Stimulated activated memory B cell treated with anti-CD40 and anti-IgM and Interleukin-4, amounts not matched to agents 10 μg/mL and 1 μg/mL and 100 μg/mL, for 72 hours (primary cell): ENCODE measurements around the gene RALGAPB.

ENCODE experiments used
- ATAC-seq: fragments of 150-1000 bp; cut with Tn5 transposase; 2 replicates; pipeline ENCODE4 v1.10.0; 2021
- H3K27ac Mint-ChIP-seq: one replicate; pipeline ENCODE4 v1.8.0; 2022; ENCODE audit warnings: mild to moderate bottlenecking, mixed read lengths
- H3K27me3 Mint-ChIP-seq: one replicate; pipeline ENCODE4 v1.8.0; 2022; ENCODE audit warnings: mixed read lengths
- H3K36me3 Mint-ChIP-seq: one replicate; pipeline ENCODE4 v1.8.0; 2022; ENCODE audit warnings: mixed read lengths
- H3K4me1 Mint-ChIP-seq: one replicate; pipeline ENCODE4 v1.8.0; 2022; ENCODE audit warnings: mixed read lengths
- H3K4me3 Mint-ChIP-seq: one replicate; pipeline ENCODE4 v1.8.0; 2022; ENCODE audit warnings: mild to moderate bottlenecking, moderate library complexity, mixed read lengths
- H3K9me3 Mint-ChIP-seq: one replicate; pipeline ENCODE4 v1.8.0; 2022; ENCODE audit warnings: mixed read lengths

The RALGAPB gene

DNA sequence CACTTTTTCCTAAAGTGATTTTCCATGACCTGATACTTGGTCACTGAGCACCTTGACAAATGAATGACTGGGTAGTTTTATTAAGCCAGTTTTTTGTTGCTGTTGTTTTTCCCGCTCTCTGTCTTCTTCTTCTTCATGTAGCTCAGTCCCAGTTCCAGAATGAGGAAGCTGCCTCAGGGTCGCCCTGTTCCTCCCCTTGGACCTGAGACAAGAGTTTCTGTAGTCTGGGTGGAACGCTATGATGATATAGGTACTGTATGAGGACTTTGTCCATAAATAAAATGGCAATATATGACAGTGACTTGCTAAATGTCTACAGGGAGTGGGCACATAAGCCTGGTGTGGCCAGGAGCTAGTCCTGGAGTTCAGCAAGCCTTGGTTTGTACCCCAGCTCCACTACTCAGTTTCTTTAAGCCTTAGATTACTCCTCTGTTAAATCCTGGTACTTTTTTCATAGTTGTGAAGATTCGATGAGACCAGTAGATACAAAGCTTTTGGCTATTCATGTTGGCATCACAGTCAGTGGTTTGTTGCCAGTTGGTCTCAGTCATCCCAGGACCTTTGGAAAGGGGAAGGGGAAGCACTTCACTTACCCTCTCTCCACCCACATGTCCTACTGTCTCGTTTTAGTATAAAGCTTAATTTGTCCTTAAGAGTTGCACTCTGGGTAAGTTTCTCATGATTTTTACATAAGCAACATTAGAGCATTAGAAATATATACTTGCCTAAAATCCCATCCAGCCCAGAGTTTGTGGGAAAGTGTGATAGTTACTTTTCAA, 97.3 kb downstream of the RALGAPB start:
- Mint-ChIP-seq H3K4me1 (no peaks in the 10 kb centered on the region), H3K27me3 (no peaks in the 10 kb centered on the region), H3K27ac (no peak overlapping the region), H3K9me3 (no peaks in the 10 kb centered on the region), H3K4me3 (no peak overlapping the region), H3K36me3 (peaks cover 43% of the 10 kb centered on the region)
- no peak for ATAC-seq

DNA sequence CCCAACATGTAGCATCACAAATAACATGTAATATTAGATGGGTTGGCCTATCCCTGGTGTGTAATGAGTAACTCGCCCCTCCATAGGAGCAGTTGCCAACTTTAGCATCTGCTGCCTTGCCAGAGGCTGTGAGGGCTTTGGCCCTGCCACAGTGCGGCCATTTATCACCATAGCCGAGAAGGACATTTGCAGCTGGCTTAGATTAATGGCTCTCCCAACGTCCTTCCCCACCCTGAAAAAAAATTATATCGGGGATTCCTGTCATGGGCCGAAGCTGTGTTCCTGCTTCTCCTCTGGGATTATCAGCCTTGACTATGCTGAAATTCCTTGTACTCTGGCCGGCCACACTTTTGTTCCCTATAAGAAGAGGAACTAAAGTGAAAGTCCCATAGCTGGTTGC, 100.8 kb downstream of the RALGAPB start:
- Mint-ChIP-seq H3K27me3 (no peaks in the 10 kb centered on the region), H3K36me3 (peaks cover 42% of the 10 kb centered on the region), H3K9me3 (no peaks in the 10 kb centered on the region), H3K4me1 (no peaks in the 10 kb centered on the region), H3K27ac (no peak overlapping the region), H3K4me3 (no peak overlapping the region)
- no peak for ATAC-seq

DNA sequence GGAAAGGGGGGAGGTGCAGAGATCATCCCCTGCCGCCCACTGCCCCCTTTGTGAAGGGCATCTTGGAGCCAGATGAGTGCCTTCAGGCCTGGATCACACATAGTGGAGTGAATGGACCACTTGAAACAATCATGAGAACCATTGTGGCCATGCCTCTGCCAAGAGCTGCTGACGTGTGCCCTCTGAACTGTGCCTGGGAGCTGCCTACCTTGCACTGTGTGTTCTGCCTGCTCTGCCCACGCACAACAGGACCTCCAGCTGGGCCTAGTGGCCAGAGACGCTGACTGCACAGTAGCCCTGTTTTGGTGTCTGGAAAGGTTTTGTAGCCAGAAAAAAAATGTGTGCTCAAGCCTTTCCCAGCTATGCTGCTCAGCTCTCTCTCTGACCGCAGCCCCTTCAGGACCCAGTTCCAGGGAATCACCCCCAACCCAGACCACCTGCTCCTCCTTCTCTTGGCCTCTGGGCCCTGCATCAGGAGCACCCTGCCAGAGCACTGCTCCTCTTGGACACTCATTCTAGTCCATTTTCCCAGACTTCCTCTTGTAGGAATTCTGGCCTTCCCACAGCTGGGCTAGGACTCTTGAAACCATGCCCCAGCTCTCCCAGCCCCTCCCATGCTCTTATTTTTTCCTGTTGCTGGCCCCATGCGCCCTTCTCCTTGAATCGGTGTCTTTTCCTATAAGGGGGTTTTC, 106.7 kb downstream of the RALGAPB start:
- Mint-ChIP-seq H3K36me3 (peaks cover 19% of the 10 kb centered on the region), H3K4me1 (no peaks in the 10 kb centered on the region), H3K9me3 (no peaks in the 10 kb centered on the region), H3K27ac (no peak overlapping the region), H3K4me3 (no peak overlapping the region), H3K27me3 (no peaks in the 10 kb centered on the region)
- ATAC-seq, result no peak

DNA sequence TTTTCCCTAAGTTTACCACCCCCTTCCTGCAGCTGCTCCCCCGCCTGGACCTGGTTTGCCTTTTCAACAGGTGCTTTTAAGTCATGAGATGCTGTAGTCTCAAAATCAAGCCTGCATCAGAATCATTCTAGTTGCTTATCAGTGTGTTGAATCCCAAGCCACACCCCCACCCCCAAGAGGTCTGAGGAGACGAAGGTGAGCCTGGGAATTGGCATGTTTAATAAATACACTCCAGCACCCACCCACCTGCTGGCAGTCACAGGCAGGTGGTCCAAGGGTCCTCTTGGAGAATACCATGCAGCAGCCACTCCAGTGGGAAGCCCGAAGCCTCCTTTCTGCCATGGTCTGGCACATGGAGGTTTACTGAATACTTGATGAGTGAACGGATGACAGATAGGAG, 107.3 kb downstream of the RALGAPB start:
- H3K9me3 Mint-ChIP-seq, result no peaks in the 10 kb centered on the region
- no peaks in the 10 kb centered on the region for H3K4me1 Mint-ChIP-seq
- H3K4me3 Mint-ChIP-seq, result no peak overlapping the region
- no peak for ATAC-seq
- H3K36me3 Mint-ChIP-seq, result peaks cover 13% of the 10 kb centered on the region
- no peak overlapping the region for H3K27ac Mint-ChIP-seq
- H3K27me3 Mint-ChIP-seq, result no peaks in the 10 kb centered on the region

DNA sequence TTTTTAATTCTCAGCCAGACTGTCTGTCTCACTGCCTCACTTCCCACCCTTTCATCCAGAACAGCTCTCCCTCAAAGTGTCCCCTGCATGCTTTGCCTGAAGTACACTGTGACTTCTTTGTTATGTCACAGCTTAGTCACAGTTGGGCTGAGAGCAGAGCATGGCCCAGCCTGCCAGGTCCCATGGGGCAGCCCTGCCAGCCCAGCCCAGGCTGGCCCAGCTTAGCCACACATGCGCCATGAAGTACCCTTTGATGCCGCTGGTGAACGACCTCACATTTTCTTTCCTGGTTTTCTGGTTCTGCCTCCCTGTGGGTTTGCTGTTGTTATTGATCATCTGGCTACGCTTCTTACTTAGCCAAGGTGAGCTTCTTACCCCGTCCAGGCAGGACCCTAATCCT, 108.4 kb downstream of the RALGAPB start, which contains the start of gene ADIG:
Gene ADIG, plus strand, starts transcription at position 185 of the 400 bp plus-strand sequence. Its CDS starts 54 bp downstream, at position 239.
- ATAC-seq, result no peak
- H3K4me3 Mint-ChIP-seq, result no peak within 1 kb of the TSS
- no peaks in the 10 kb centered on the region for H3K4me1 Mint-ChIP-seq
- H3K27ac Mint-ChIP-seq, result no peak within 1 kb of the TSS
- no peaks in the 10 kb centered on the region for H3K9me3 Mint-ChIP-seq
- peaks cover 9% of the 10 kb centered on the region for H3K36me3 Mint-ChIP-seq
- no peaks in the 10 kb centered on the region for H3K27me3 Mint-ChIP-seq

DNA sequence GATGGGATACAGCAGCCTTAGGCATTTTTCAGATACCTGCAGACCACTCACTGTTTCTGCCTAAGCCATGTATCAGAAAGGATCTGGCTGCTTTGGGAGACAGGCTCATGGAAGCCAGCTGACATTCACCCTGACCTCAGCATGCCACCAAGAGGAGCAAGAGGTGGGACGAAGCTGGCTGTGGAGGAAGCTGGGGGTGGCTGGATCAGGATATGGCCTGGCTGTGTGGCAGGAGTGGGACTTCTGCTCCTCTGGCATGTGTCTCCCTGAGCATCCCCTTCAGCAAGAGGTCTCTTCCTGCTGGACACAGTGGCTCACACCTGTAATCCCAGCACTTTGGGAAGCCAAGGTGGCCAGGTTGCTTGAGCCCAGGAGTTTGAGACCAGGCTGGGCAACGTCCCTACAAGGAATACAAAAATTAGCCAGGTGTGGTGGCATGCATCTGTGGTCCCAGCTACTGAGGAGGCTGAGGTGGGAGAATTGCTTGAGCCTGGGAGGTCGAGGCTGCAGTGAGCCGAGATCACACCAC, 109.3 kb downstream of the RALGAPB start:
- no peaks in the 10 kb centered on the region for H3K9me3 Mint-ChIP-seq
- H3K27me3 Mint-ChIP-seq, result peaks cover 2% of the 10 kb centered on the region
- ATAC-seq, result no peak
- H3K36me3 Mint-ChIP-seq, result peaks cover 2% of the 10 kb centered on the region
- no peak overlapping the region for H3K4me3 Mint-ChIP-seq
- H3K27ac Mint-ChIP-seq, result no peak overlapping the region
- no peaks in the 10 kb centered on the region for H3K4me1 Mint-ChIP-seq

DNA sequence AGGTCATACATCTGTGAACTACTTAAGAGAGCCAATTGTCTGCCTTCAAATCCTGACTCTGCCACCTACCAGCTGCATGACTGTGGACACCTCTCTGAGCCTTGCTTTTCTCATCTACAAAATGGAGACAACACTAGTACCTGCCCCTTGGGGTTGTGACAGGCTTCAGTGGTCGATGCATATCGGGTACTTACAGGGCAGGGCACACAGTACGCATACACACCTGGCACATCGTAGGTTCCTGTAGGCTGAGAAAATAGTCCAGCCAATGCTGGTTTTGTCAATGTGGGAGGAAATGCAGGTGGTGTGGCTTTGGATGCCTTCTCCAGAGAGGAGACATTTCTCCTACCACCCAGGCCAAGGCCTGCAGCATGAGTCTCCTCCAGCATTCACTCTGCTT, 110.7 kb downstream of the RALGAPB start:
- ATAC-seq, result no peak
- Mint-ChIP-seq H3K4me3 (no peak overlapping the region), H3K27ac (no peak overlapping the region), H3K36me3 (no peaks in the 10 kb centered on the region), H3K27me3 (peaks cover 15% of the 10 kb centered on the region), H3K4me1 (no peaks in the 10 kb centered on the region), H3K9me3 (no peaks in the 10 kb centered on the region)

DNA sequence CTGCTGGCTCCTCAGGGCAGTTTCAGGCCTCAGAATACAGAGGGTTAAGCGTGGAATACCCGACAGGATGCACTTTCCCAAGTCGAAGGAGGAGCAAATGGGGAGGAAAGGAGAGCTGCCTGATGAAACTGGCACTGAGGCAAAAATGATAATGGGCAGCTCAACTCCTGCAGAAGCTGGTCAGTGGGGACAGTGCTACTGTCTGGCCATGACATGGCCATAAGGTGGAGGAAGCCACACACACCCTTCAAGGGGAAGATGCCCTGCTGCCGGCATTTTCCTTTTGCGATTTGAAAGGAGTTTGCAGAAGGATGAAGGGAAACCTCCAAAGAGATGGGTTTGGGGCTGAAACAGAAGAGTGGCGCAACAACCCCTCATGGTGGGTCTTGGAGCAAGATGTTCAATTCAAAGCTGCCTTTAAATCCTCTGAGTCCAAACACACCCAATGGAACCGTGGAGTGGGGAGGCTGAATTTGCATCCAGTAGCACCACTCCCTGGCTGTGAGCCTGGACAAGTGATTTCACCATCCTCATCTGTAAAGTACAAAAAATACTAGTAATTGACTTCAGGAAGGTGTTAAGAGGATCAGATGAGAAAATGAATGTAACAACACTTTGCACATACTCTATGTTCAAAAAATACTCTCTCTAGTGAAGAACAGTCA, 111.6 kb downstream of the RALGAPB start:
- Mint-ChIP-seq H3K27me3 (peaks cover 15% of the 10 kb centered on the region), H3K36me3 (no peaks in the 10 kb centered on the region), H3K4me3 (no peak overlapping the region), H3K4me1 (no peaks in the 10 kb centered on the region), H3K9me3 (no peaks in the 10 kb centered on the region), H3K27ac (no peak overlapping the region)
- no peak for ATAC-seq

DNA sequence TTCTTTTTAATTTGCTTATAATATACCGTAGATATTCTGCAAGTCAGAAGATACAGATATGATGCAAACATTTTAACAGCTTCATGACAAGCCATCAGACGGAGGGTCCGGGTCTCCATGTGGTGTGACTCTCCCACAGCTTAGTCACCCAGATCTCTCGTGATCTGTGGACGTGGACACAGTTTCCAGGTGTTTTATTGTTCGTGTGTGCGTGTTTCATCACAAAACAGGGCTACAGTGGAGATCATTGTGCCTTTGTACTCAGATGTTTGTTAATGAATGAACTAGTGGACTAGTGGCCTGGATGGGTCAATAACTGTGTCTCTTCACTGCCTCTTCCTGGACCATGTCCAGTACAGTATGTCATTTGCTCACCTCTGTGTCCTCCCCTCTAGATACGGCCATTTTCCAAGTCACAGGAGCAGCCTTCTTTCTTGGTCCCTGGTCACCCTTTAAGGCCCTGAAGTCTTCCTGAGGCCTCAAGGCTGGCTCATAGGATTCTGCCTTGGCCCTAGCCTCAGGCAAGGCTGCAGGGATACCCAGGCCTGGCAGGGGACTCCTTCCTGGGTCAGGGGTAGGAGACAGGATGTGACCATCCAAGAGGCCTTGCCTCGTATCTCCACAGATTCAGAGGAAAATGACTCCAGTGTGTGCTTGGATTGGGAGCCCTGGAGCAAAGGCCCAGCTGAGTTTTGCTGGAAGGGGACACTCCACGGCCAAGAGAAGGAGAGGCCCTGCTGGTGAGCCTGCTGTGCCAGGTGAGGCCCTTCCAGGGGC, 112.9 kb downstream of the RALGAPB start:
- Mint-ChIP-seq H3K36me3 (no peaks in the 10 kb centered on the region), H3K9me3 (no peaks in the 10 kb centered on the region), H3K27ac (no peak overlapping the region), H3K4me1 (no peaks in the 10 kb centered on the region), H3K4me3 (no peak overlapping the region), H3K27me3 (peaks cover 15% of the 10 kb centered on the region)
- ATAC-seq, result no peak

DNA sequence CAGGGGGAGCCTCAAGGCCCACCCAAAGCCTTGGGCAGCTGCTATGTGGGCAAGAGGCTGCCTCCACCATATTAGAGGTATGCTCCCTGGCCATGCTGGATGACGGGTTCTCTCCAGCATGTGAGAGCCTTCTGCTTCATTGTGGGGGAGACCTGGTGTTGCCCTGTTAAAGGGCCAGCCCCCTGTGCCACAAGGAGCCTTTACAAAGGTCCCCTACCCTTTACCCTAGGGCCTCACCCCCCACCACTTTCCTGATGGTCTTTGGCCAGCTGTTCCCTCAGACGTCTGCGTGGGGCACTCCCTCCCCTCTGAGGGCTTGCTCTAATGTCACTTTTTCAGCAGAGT, 113.5 kb downstream of the RALGAPB start:
- no peak overlapping the region for H3K27ac Mint-ChIP-seq
- H3K4me3 Mint-ChIP-seq, result no peak overlapping the region
- no peaks in the 10 kb centered on the region for H3K4me1 Mint-ChIP-seq
- no peaks in the 10 kb centered on the region for H3K9me3 Mint-ChIP-seq
- ATAC-seq, result no peak
- H3K27me3 Mint-ChIP-seq, result peaks cover 15% of the 10 kb centered on the region
- no peaks in the 10 kb centered on the region for H3K36me3 Mint-ChIP-seq

DNA sequence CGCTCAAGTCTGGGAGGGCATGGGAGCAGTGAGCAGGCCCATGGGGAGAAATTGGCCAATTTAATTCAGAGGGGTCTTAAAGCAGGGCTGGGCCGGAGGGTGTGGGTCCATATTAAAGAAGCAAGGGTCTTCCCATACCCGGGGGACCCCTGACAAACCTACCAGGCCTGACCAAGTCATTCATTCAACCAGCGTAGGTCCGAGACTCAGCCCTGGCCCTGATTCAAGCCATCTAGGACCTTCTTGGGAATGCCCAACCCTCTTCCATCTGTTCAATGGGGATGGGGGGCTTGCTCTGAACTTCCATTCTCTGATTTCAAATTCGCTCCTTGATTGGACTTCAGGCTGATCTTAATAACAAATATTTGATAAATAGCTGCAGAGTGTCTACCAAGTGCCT, 115.7 kb downstream of the RALGAPB start:
- H3K4me3 Mint-ChIP-seq, result no peak overlapping the region
- no peaks in the 10 kb centered on the region for H3K4me1 Mint-ChIP-seq
- no peaks in the 10 kb centered on the region for H3K9me3 Mint-ChIP-seq
- H3K36me3 Mint-ChIP-seq, result no peaks in the 10 kb centered on the region
- no peak for ATAC-seq
- H3K27ac Mint-ChIP-seq, result no peak overlapping the region
- peaks cover 15% of the 10 kb centered on the region for H3K27me3 Mint-ChIP-seq

DNA sequence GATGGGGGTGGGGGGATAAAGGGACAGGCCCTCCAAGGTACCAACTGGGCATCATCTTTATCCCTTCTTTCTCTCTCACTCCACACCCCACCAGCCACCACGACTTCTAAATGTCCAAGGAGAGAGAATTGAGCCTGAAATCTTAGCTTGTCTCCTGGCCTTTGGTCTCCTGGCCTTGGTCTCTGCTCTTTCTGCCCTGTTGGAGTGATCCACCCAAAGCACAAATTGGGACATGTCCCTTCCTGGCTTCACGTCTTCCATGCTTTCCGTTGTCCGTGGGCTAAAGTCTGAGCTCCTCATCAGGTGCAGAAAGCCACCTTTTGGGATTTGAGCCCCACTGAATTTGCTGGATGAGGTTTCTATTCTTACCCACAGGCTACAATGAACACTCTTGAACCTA, 116.7 kb downstream of the RALGAPB start:
- Mint-ChIP-seq H3K9me3 (no peaks in the 10 kb centered on the region), H3K4me1 (no peaks in the 10 kb centered on the region), H3K27ac (no peak overlapping the region), H3K4me3 (no peak overlapping the region), H3K27me3 (peaks cover 15% of the 10 kb centered on the region), H3K36me3 (no peaks in the 10 kb centered on the region)
- no peak for ATAC-seq

DNA sequence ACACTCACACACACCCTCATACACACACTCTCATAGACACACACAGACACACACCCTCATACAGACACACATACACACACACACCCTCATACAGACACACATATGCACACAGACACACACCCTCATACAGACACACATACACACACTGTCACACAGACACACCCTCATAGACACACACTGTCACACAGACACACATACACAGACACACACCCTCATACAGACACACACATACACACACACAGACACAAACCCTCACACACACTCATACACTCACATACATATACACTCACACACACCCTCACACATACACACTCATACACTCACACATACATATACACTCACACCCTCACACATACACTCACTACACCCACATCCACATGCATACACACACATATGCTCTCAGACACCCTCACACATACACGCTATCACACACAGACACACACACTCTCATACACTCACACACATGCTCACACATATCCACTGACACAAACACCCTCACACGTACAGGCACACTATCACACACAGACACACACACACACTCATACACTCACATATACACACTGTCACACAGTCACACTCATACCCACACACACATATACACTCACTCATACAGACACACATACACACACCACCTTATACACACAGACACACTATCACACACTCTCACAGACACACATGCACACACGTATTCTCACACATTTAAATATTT, 117.5 kb downstream of the RALGAPB start:
- no peak overlapping the region for H3K27ac Mint-ChIP-seq
- no peaks in the 10 kb centered on the region for H3K36me3 Mint-ChIP-seq
- no peaks in the 10 kb centered on the region for H3K9me3 Mint-ChIP-seq
- H3K27me3 Mint-ChIP-seq, result peaks cover 15% of the 10 kb centered on the region
- H3K4me3 Mint-ChIP-seq, result no peak overlapping the region
- H3K4me1 Mint-ChIP-seq, result no peaks in the 10 kb centered on the region
- no peak for ATAC-seq

DNA sequence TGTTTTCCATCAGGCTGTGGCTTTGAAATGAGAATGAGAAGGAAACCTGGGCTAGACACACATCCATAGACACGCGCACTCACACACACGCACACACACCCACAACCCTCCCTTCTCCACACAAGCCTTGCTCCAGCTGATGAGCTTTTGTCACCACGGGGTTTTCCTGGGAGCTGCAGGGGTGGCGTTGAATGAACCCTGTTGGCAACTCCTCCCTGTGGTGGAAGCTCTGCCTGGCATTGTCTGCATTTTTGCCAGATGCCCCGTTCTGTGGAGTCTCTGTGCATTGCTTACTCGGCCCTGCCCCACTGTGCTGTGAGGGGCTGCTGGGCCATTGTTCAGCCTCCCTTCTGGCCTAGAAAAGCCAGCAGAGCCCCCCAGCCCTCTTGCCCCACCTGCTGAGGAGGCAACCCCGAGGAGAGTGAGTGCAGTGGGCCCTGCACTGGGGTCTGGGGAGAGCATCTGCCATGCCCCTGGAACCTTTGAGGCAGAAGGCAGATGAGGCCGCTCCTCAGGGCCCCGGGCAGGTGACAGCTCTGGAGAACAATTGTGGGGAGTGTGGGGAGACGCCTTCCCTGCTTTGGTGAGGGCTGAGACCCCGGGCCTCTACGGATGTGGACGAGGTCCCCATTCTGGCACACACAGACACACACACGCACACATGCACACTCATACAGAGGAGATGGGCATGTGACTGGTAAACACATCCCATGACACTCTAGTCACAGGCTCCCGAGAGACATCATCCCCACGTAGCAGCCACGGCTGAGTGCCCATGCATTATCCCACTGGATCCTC, 118.2 kb downstream of the RALGAPB start:
- H3K4me3 Mint-ChIP-seq, result no peak overlapping the region
- H3K36me3 Mint-ChIP-seq, result no peaks in the 10 kb centered on the region
- no peaks in the 10 kb centered on the region for H3K4me1 Mint-ChIP-seq
- H3K9me3 Mint-ChIP-seq, result no peaks in the 10 kb centered on the region
- no peak for ATAC-seq
- no peak overlapping the region for H3K27ac Mint-ChIP-seq
- H3K27me3 Mint-ChIP-seq, result peaks cover 15% of the 10 kb centered on the region
